Kidney epithelial cell (primary cell): Measurements from ENCODE around the gene EXOC3L4. TPM values are rescaled to one million over a fixed set of nuclear protein-coding genes. Genes with fewer than 3 reads are reported as not detected.

Experiments
- DNase-seq: peaks from one replicate; pipeline ENCODE4 v3.0.0-alpha.2; 2010; ENCODE audit warnings: low read depth
- H3K27me3 ChIP-seq: 2 replicates; pipeline ENCODE4 v1.6.0; 2011; ENCODE audit warnings: low read length; ENCODE audit not compliant: control insufficient read depth, insufficient read depth
- H3K36me3 ChIP-seq: 2 replicates; pipeline ENCODE4 v1.5.1; 2011; ENCODE audit warnings: low read length; ENCODE audit not compliant: control insufficient read depth, insufficient read depth
- H3K4me3 ChIP-seq: 2 replicates; pipeline ENCODE4 v1.5.1; 2011; ENCODE audit warnings: low read depth, mild to moderate bottlenecking, control low read depth, low read length
- total RNA-seq: library from RNA; depleted of rRNA; stranded (reverse); fragments of >200 nt; gene quantifications from 2 replicates; pipeline ENCODE4 v1.2.3, GENCODE V29; 2015
- TF ChIP-seq, protein P1 (sequence below): IDR thresholded peaks from 2 replicates; pipeline ENCODE4 v1.5.1; 2011; ENCODE audit warnings: mild to moderate bottlenecking, moderate library complexity, low read length, control low read depth, inconsistent platforms; ENCODE audit not compliant: insufficient read depth, poor library complexity, severe bottlenecking

The EXOC3L4 gene
- total RNA-seq, 1 donor from 2014 or later: 0.46 TPM

DNA sequence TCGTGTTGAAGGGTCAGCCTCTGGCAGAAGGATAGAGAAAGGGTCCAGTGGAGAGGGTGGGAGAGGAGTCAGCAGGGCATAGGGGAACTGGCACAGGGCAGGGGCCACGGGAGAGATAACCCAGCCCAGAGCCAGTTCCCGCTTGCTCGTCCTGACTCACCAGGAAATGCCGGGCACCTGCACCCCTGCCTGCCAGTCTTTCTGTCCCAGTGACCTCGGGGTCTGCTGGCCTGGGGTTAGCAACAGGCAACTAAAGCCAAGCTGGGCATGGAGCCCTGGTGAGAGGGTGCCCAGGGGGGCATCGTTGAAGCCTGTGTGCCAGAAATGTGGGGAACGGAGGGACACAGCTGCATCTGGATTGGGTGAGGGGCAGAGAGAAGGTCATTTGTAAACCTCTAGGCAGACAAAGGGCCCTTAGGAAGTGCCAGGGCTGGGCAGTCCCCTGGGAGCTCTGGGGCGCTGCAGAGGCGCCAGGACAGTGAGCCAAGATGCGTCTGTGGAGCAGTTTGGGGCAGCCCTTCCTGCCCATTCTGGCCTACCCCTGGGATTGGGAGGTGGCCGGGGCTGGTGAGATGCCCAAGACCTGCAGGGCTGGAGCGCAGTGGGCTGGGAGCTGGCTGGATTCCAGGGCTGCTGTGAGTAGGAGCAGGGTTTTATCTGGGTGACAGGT lies 34.2 kb downstream of the EXOC3L4 start:
- Histone ChIP-seq H3K36me3 (peaks cover 1% of the 10 kb centered on the region), H3K27me3 (no peaks in the 10 kb centered on the region), H3K4me3 (no peak overlapping the region)
- no peak for DNase-seq
- TF ChIP-seq, protein P1, sequence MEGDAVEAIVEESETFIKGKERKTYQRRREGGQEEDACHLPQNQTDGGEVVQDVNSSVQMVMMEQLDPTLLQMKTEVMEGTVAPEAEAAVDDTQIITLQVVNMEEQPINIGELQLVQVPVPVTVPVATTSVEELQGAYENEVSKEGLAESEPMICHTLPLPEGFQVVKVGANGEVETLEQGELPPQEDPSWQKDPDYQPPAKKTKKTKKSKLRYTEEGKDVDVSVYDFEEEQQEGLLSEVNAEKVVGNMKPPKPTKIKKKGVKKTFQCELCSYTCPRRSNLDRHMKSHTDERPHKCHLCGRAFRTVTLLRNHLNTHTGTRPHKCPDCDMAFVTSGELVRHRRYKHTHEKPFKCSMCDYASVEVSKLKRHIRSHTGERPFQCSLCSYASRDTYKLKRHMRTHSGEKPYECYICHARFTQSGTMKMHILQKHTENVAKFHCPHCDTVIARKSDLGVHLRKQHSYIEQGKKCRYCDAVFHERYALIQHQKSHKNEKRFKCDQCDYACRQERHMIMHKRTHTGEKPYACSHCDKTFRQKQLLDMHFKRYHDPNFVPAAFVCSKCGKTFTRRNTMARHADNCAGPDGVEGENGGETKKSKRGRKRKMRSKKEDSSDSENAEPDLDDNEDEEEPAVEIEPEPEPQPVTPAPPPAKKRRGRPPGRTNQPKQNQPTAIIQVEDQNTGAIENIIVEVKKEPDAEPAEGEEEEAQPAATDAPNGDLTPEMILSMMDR: no peak

DNA sequence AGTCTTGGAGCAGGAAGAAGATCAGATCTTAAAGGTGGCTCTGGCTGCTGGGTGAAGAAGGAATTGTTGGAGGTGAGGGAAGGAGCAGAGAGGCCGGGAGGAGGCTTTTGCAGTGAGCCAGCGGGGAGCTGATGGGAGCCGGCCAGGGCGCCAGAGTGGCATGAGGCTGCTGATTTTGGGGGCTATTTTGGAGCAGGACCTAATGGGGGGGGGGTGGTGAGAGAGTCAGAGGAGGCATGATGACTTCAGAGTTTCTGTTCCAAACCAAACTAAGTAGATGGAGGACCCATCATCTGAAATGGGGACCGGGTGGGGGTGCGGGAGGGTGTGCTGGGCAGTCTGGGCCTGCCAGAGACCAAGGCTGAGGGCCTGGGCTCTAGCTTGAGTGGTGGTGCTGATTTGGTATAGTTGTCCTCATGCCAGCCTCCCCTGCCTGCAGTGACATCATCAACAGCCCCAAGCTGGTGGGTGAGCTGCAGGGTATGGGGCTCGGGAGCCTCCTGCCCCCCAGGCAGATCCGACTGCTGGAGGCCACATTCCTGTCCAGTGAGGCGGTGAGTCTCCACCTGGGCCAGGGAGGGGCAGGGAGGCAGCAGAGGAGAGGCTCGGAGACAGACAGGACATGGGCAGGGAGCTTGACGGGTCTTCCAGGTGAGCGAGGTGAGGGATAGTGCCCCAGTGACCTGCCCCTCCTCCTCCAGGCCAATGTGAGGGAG lies 34.9 kb downstream of the EXOC3L4 start:
- DNase-seq: no peak
- H3K4me3 ChIP-seq: no peak overlapping the region
- TF ChIP-seq, protein P1: no peak
- H3K27me3 ChIP-seq: no peaks in the 10 kb centered on the region
- peaks cover 1% of the 10 kb centered on the region for H3K36me3 ChIP-seq

DNA sequence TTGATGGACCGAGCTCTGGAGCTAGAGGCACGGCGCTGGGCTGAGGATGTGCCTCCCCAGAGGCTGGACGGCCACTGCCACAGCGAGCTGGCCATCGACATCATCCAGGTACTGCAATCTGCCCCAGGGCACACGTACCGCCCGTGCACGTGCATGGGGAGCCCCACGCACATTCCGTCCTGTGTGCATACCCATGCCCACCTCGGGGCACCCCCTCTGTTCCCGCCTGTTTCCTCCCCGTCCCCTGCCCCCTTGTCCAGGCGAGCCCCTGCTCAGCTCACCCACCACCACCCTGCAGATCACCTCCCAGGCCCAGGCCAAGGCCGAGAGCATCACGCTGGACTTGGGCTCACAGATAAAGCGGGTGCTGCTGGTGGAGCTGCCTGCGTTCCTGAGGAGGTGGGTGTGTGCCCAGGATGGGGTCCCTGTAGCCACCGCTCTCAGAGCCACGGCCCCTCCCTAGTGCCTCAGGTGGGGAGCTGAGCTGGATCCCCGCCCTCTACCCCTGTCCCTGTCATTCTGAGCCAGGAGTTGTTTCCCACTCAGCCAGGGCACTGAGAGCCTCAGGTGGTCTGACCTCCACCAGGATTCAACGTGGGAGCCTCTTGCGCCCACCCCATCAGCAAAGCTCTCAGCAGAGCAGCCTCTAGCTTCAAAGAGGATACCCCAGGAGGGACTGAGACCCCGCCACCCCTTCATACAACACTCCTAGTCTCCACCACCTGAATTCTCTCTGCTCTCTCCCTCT lies 35.7 kb downstream of the EXOC3L4 start:
- Histone ChIP-seq H3K4me3 (no peak overlapping the region), H3K27me3 (no peaks in the 10 kb centered on the region), H3K36me3 (peaks cover 1% of the 10 kb centered on the region)
- no peak for DNase-seq
- TF ChIP-seq, protein P1: no peak

DNA sequence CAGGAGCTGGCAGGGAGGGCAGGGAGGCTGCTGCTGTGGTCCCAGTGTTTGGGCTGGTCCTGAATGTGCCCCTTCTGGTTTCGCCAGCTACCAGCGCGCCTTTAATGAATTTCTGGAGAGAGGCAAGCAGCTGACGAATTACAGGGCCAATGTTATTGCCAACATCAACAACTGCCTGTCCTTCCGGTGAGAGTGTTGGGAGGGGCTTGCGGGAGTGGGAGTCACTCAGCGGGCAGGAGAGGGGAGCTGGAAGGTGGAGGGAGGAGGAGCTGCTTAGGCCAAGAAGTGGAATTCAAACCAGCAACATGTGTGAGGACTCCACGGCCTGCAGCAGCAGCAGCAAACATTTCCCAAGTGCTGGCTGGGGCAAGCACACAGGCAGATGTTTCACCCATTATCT lies 36.4 kb downstream of the EXOC3L4 start:
- Histone ChIP-seq H3K27me3 (no peaks in the 10 kb centered on the region), H3K4me3 (no peak overlapping the region), H3K36me3 (peaks cover 1% of the 10 kb centered on the region)
- DNase-seq: no peak
- TF ChIP-seq, protein P1: no peak

DNA sequence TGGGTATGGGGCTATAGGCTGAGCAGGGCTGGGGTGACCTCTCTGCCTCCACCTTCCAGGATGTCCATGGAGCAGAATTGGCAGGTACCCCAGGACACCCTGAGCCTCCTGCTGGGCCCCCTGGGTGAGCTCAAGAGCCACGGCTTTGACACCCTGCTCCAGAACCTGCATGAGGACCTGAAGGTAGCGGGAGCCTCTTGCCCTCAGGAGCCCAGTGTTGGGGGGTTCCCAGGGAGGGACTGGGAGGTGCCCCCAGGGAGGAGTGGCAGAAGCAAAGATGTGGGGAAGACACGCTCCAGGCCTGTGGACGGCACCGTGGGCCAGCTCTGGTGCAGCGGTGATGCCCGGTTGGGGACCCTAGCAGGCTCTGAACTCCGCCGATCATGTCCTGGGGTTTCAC lies 37.1 kb downstream of the EXOC3L4 start:
- H3K4me3 ChIP-seq: no peak overlapping the region
- no peaks in the 10 kb centered on the region for H3K27me3 ChIP-seq
- TF ChIP-seq, protein P1: no peak
- no peak for DNase-seq
- peaks cover 1% of the 10 kb centered on the region for H3K36me3 ChIP-seq
